K562 (cell line): ENCODE data around the gene TCEA3. TPM values are rescaled to one million over a fixed set of nuclear protein-coding genes. Genes with fewer than 3 reads are reported as not detected.

ENCODE experiments used
- CHD4 ChIP-seq: fragments of 200-600 bp; sonication (generic); IDR thresholded peaks from 3 replicates; pipeline ENCODE4 v1.6.1; 2012; ENCODE audit warnings: low read depth, mild to moderate bottlenecking, mixed read lengths, low read length, inconsistent platforms; ENCODE audit not compliant: insufficient read depth, insufficient replicate concordance, poor library complexity, severe bottlenecking
- ETS2 ChIP-seq: IDR thresholded peaks from 2 replicates; pipeline ENCODE4 v1.6.1; 2016; ENCODE audit warnings: borderline replicate concordance, missing genetic modification characterization, mild to moderate bottlenecking, moderate library complexity, missing compliant biosample characterization; ENCODE audit not compliant: poor library complexity, severe bottlenecking
- FOXO4 ChIP-seq: fragments of 450-650 bp; formaldehyde crosslinking; IDR thresholded peaks from 2 replicates; pipeline ENCODE4 v1.4.0; 2020; ENCODE audit warnings: mild to moderate bottlenecking, moderate library complexity
- GABPB1 ChIP-seq: sonication (generic); formaldehyde crosslinking; IDR thresholded peaks from 2 replicates; pipeline ENCODE4 v1.8.0; 2022; ENCODE audit warnings: mild to moderate bottlenecking, missing genetic modification reagents
- HNRNPH1 ChIP-seq: fragments of 200-400 bp; formaldehyde crosslinking; optimal IDR thresholded peaks from 2 replicates; pipeline ENCODE3; 2017; ENCODE audit warnings: low read depth, mild to moderate bottlenecking, low read length, moderate library complexity
- KHSRP ChIP-seq: fragments of 450-650 bp; IDR thresholded peaks from 2 replicates; pipeline ENCODE4 v1.6.1; 2017
- MEF2A ChIP-seq: IDR thresholded peaks from 2 replicates; pipeline ENCODE4 v1.6.1; 2011; ENCODE audit warnings: low read depth, mild to moderate bottlenecking, low read length, moderate library complexity; ENCODE audit not compliant: control insufficient read depth
- POLR3A ChIP-seq: IDR thresholded peaks from 2 replicates; pipeline ENCODE4 v1.6.1; 2011; ENCODE audit warnings: borderline replicate concordance, mild to moderate bottlenecking, moderate library complexity; ENCODE audit not compliant: insufficient read length, insufficient read depth; ENCODE audit errors: extremely low read depth
- RBM34 ChIP-seq: fragments of 200-400 bp; formaldehyde crosslinking; IDR thresholded peaks from 2 replicates; pipeline ENCODE4 v1.6.1; 2018; ENCODE audit warnings: low read length, borderline replicate concordance; ENCODE audit not compliant: insufficient read depth
- SMAD1 ChIP-seq: fragments of 150-350 bp; IDR thresholded peaks from 2 replicates; pipeline ENCODE4 v1.6.1; 2014; ENCODE audit warnings: low read length, low read depth; ENCODE audit not compliant: partially characterized antibody
- SNIP1 ChIP-seq: fragments of 450-650 bp; IDR thresholded peaks from 2 replicates; pipeline ENCODE4 v1.7.1; 2017; ENCODE audit warnings: low read depth, mild to moderate bottlenecking
- SOX6 ChIP-seq: fragments of 450-650 bp; IDR thresholded peaks from 2 replicates; pipeline ENCODE4 v1.6.1; 2014; ENCODE audit warnings: mild to moderate bottlenecking
- XRCC5 ChIP-seq: fragments of 200-400 bp; formaldehyde crosslinking; IDR thresholded peaks from 2 replicates; pipeline ENCODE4 v1.6.1; 2017; ENCODE audit warnings: low read depth, mild to moderate bottlenecking, low read length
- ZBTB1 ChIP-seq: sonication (generic); formaldehyde crosslinking; IDR thresholded peaks from 2 replicates; pipeline ENCODE4 v1.8.1; 2023; ENCODE audit warnings: missing genetic modification reagents, low read depth, mild to moderate bottlenecking, borderline replicate concordance
- ZBTB43 ChIP-seq: sonication (generic); formaldehyde crosslinking; IDR thresholded peaks from 2 replicates; pipeline ENCODE4 v1.8.0; 2023; ENCODE audit warnings: mild to moderate bottlenecking, missing genetic modification reagents
- ZHX1 ChIP-seq: fragments of 150-350 bp; conservative IDR thresholded peaks from 2 replicates; pipeline ENCODE4 v1.6.1; 2014; ENCODE audit warnings: low read length
- ZNF175 ChIP-seq: fragments of 200-800 bp; sonication (Bioruptor generic); IDR thresholded peaks from 2 replicates; pipeline ENCODE4 v1.6.1; 2016; ENCODE audit warnings: low read depth, mild to moderate bottlenecking, missing genetic modification characterization, missing compliant biosample characterization
- ZNF23 ChIP-seq: fragments of 250-450 bp; sonication (Bioruptor Pico); IDR thresholded peaks from 2 replicates; pipeline ENCODE4 v1.4.0; 2020; ENCODE audit warnings: mild to moderate bottlenecking
- ZNF740 ChIP-seq, 3 experiments: fragments of 200-800 bp in 1 of 3; sonication (Bioruptor generic) in 1 of 3; sonication (generic) in 1 of 3; formaldehyde crosslinking in 1 of 3; IDR thresholded peaks; 2 replicates each; pipeline versions ENCODE4 v1.6.1 to v1.8.0; 2016 to 2022; ENCODE audit warnings: mild to moderate bottlenecking in 2 of 3, missing compliant biosample characterization in 2 of 3, missing genetic modification characterization in 2 of 3, missing genetic modification reagents in 1 of 3
- polyA plus RNA-seq, 8 experiments: library from polyadenylated mRNA; depleted of rRNA in 4 of 8; stranded (reverse) in 5 of 8; unstranded in 3 of 8; fragments of >200 nt; fragmentation: Nextera tagmentation in 2 of 8; fragmentation: Illumina TruSeq in 1 of 8; extraction: Ambion mirVana in 2 of 8; extraction: Trizol in 1 of 8; gene quantifications; 2 replicates each; pipeline versions ENCODE4 v1.2.1 to v1.2.3, GENCODE V29; 2011 to 2014; ENCODE audit warnings: inconsistent platforms in 1 of 8, missing spikeins in 1 of 8
- total RNA-seq, 7 experiments: library from RNA; depleted of rRNA in 6 of 7; stranded (reverse); fragments of >200 nt in 6 of 7; fragmentation: Illumina TruSeq in 2 of 7; extraction: Trizol in 2 of 7; gene quantifications; 2 replicates each; pipeline versions ENCODE4 v1.2.1 to v1.2.3, GENCODE V29; 2011 to 2021; ENCODE audit warnings: low replicate concordance in 1 of 7

Gene TCEA3
- total and polyA plus RNA-seq, 9 of the 15 experiments (the other 6 are each of a cell fraction or from before 2014, with no cell fraction given): 0.03 to 0.55 (median 0.36) TPM

- TF ChIP-seq ZBTB1 (CRISPR knock-in tag) (peak; percentile 79), HNRNPH1 (no peak), ZBTB43 (CRISPR knock-in tag) (no peak), ETS2 (tag) (no peak), ZNF175 (CRISPR knock-in tag) (peak; percentile 58), POLR3A (no peak), ZNF740 (CRISPR knock-in tag; IDR thresholded peaks at IDR 0.05) (peak; percentile 56), ZNF740 (tag; IDR thresholded peaks at IDR 0.05) (peak in 1 of 2 experiments; percentile 60; a peak in 1 of 4 replicates), RBM34 (peak; percentile 43; the same call in 1 of the 2 replicates), XRCC5 (no peak; the same call in 1 of the 2 replicates), CHD4 (no peak), SOX6 (peak; percentile 60), FOXO4 (CRISPR knock-in tag) (0 out of 2 replicates have a peak, but pooled peaks have one; percentile 18), ZHX1 (0 out of 2 replicates have a peak, but pooled peaks have one; percentile 32), ZNF23 (CRISPR knock-in tag) (no peak), MEF2A (no peak), GABPB1 (CRISPR knock-in tag) (peak; percentile 81; the same call in 1 of the 2 replicates), SNIP1 (no peak), SMAD1 (peak; percentile 69), KHSRP (no peak)
These were observed 80.2 kb downstream of the TCEA3 start, which contains the start of gene HNRNPR (continued) for GRCh38 chr1:23344111-23344986.
